ENCODE measurements around the gene SPTBN1. TPM values are rescaled to one million over a fixed set of nuclear protein-coding genes. Genes with fewer than 3 reads are reported as not detected.

SPTBN1 gene
- total and polyA plus RNA-seq, 2 of the 13 experiments (the other 11 are each of a cell fraction or from before 2014, with no cell fraction given), result 123 to 299 TPM

- TF ChIP-seq NBN (conservative IDR thresholded peaks at IDR 0.05), result no peak
- TF ChIP-seq, protein P1, sequence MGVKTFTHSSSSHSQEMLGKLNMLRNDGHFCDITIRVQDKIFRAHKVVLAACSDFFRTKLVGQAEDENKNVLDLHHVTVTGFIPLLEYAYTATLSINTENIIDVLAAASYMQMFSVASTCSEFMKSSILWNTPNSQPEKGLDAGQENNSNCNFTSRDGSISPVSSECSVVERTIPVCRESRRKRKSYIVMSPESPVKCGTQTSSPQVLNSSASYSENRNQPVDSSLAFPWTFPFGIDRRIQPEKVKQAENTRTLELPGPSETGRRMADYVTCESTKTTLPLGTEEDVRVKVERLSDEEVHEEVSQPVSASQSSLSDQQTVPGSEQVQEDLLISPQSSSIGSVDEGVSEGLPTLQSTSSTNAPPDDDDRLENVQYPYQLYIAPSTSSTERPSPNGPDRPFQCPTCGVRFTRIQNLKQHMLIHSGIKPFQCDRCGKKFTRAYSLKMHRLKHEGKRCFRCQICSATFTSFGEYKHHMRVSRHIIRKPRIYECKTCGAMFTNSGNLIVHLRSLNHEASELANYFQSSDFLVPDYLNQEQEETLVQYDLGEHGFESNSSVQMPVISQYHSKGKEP (CRISPR knock-in tag; IDR thresholded peaks at IDR 0.05), result peak; percentile 69
- TF ChIP-seq, protein P2, sequence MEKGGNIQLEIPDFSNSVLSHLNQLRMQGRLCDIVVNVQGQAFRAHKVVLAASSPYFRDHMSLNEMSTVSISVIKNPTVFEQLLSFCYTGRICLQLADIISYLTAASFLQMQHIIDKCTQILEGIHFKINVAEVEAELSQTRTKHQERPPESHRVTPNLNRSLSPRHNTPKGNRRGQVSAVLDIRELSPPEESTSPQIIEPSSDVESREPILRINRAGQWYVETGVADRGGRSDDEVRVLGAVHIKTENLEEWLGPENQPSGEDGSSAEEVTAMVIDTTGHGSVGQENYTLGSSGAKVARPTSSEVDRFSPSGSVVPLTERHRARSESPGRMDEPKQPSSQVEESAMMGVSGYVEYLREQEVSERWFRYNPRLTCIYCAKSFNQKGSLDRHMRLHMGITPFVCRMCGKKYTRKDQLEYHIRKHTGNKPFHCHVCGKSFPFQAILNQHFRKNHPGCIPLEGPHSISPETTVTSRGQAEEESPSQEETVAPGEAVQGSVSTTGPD (CRISPR knock-in tag; IDR thresholded peaks at IDR 0.05), result peak; percentile 80; the same call in 1 of the 2 replicates
- no peak for TF ChIP-seq CBX1 (IDR thresholded peaks at IDR 0.05; ENCODE audit: low read depth)
- TF ChIP-seq, protein P3, sequence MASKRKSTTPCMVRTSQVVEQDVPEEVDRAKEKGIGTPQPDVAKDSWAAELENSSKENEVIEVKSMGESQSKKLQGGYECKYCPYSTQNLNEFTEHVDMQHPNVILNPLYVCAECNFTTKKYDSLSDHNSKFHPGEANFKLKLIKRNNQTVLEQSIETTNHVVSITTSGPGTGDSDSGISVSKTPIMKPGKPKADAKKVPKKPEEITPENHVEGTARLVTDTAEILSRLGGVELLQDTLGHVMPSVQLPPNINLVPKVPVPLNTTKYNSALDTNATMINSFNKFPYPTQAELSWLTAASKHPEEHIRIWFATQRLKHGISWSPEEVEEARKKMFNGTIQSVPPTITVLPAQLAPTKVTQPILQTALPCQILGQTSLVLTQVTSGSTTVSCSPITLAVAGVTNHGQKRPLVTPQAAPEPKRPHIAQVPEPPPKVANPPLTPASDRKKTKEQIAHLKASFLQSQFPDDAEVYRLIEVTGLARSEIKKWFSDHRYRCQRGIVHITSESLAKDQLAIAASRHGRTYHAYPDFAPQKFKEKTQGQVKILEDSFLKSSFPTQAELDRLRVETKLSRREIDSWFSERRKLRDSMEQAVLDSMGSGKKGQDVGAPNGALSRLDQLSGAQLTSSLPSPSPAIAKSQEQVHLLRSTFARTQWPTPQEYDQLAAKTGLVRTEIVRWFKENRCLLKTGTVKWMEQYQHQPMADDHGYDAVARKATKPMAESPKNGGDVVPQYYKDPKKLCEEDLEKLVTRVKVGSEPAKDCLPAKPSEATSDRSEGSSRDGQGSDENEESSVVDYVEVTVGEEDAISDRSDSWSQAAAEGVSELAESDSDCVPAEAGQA (IDR thresholded peaks at IDR 0.05; ENCODE audit: low read depth), result peak; percentile 89
- TF ChIP-seq, protein P3 (CRISPR knock-in tag; IDR thresholded peaks at IDR 0.05; ENCODE audit: borderline replicate concordance), result peak; percentile 70; the same call in 1 of the 2 replicates
- TF ChIP-seq DNMT3B (CRISPR knock-in tag; conservative IDR thresholded peaks at IDR 0.05), result peak; percentile 63; the same call in 1 of the 2 replicates
- TF ChIP-seq TFDP1 (CRISPR knock-in tag; IDR thresholded peaks at IDR 0.05; ENCODE audit: borderline replicate concordance), result peak; percentile 48; the same call in 1 of the 2 replicates
- TF ChIP-seq POGK (CRISPR knock-in tag; conservative IDR thresholded peaks at IDR 0.05), result peak; percentile 88
- TF ChIP-seq, protein P4, sequence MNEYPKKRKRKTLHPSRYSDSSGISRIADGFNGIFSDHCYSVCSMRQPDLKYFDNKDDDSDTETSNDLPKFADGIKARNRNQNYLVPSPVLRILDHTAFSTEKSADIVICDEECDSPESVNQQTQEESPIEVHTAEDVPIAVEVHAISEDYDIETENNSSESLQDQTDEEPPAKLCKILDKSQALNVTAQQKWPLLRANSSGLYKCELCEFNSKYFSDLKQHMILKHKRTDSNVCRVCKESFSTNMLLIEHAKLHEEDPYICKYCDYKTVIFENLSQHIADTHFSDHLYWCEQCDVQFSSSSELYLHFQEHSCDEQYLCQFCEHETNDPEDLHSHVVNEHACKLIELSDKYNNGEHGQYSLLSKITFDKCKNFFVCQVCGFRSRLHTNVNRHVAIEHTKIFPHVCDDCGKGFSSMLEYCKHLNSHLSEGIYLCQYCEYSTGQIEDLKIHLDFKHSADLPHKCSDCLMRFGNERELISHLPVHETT (CRISPR knock-in tag; conservative IDR thresholded peaks at IDR 0.05), result peak; percentile 55; the same call in 1 of the 2 replicates
- peak; percentile 87 for TF ChIP-seq RARA (CRISPR knock-in tag; IDR thresholded peaks at IDR 0.05)
- TF ChIP-seq ZNF749 (CRISPR knock-in tag; IDR thresholded peaks at IDR 0.05; ENCODE audit: borderline replicate concordance), result peak; percentile 85; the same call in 1 of the 2 replicates
- TF ChIP-seq ZNF777 (CRISPR knock-in tag; IDR thresholded peaks at IDR 0.05), result no peak
- peak; percentile 74 for TF ChIP-seq ZEB1 (IDR thresholded peaks at IDR 0.05; ENCODE audit: insufficient replicate concordance, low read depth)
- peak; percentile 71 for TF ChIP-seq TBL1XR1 (IDR thresholded peaks at IDR 0.05; ENCODE audit: borderline replicate concordance, low read length, partially characterized antibody)
Measured at GRCh38 chr2:54669677-54670484, 213.8 kb downstream of the SPTBN1 start (continued).
